ENCODE measurements around the gene ACBD4.

ACBD4 gene

DNA sequence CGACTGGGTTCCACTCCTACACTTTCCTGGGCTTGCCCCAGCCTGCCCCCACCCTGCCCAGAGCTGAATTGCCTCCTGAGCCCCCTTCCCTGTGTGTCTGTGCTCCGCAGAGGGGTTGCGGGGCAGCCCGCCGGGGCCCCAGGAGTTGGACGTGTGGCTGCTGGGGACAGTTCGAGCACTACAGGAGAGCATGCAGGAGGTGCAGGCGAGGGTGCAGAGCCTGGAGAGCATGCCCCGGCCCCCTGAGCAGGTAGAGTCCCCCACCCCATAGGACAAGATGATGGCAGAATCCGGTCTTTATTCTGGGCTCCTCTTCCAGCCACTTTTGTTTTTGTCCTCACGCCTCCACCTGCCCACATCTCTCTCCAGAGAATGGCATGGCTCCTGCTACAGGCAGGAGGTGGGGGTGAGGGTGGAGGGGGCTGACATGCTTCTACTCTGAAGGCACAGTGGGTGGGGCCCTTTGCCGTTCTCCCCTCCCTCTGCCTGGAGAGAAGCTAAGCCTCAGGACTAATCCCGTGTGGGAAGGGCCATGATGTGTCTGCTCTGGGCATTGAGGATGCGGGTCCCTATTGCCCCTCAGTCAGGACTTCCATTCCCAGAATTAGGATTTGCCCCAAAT is 3.5 kb downstream of the ACBD4 start:
- DNase-seq = no peak

GRCh38 chr17:45139533-45139920 is 4.0 kb downstream of the ACBD4 start:
- no peak for DNase-seq

DNA sequence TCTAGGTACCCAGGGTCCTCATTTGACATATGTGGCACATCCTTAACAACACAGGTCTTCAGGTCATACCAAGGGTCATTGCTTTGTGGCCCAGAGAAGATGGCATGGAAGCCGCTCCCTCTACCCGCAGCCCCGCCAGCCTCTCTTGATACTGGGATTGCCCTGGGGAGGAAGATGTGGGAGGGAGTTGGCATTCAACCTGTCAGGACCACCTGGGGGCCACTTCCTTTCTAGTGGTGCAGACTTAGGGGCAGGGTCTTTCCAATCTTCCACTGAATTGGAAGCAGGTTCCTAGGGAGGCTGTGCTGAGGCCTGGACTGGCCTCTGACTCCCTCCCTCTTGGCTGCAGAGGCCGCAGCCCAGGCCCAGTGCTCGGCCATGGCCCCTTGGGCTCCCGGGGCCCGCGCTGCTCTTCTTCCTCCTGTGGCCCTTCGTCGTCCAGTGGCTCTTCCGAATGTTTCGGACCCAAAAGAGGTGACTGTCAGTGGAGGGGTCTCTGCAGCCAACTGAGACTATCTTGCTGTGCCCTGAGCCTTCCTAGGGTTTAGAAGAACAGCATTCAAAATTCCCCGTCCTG is 7.7 kb downstream of the ACBD4 start:
- DNase-seq = no peak

DNA sequence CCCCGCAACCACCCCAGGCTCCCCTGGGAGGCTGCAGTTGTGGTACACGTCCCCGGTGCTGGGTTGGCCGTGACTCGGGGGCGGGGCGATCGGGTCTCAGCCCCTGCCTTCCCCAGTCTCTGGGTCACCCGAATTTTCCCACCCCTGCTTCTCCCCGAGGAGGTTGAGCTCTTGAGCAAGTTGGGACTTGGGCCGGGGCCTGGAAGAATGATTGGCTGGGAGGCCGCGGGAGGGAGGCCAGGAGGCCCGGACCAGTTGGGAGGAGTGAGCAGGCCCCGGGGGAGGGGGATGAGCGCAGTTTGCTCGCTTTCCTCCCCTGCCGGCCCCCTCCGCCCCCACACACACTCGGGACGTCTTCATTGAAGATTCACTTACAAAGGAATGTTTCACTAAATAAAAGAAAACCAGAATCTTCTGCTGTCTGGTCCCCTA is 8.3 kb downstream of the ACBD4 start:
- no peak for DNase-seq

GRCh38 chr17:45144199-45145034 is 8.9 kb downstream of the ACBD4 start:
- no peak for DNase-seq

DNA sequence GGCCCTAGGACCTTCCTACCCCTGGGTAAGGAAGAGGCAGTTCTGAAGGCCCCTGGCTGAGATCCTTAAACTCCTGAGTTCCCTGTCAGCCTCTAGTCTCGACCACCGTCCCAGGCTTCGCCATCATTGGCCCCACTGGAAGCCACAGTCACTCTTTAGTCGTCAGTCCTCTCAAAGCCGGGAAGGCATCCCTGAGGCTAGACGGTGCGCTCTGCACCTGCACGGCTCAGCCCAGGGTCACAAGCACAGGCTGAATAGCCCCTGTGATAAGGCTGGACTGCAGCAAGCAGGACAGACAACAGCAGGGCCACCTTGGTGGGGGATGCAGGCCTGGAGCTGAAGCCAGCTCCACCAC is 9.5 kb downstream of the ACBD4 start:
- DNase-seq = no peak

DNA sequence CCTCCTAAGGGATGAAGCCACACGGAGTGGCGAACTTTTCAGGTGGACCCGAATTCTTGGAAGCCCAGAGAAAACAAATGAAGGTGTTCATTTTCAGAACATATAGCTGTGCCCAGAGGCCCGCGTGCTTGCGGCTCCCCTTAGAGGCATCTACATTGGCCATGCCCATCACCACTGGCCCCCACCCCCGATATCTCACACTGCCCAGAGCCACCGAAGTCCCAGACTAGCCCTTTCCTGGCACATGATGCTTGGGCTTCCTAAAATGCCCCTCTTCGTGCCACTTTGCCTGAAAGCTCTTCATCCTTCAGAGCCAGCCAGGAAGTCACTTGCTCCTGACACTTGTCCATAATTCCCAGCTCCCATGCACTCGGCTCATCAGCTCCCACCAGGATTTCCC is 10.7 kb downstream of the ACBD4 start:
- no peak for DNase-seq

GRCh38 chr17:45146592-45146889 is 11.1 kb downstream of the ACBD4 start:
- DNase-seq = no peak

DNA sequence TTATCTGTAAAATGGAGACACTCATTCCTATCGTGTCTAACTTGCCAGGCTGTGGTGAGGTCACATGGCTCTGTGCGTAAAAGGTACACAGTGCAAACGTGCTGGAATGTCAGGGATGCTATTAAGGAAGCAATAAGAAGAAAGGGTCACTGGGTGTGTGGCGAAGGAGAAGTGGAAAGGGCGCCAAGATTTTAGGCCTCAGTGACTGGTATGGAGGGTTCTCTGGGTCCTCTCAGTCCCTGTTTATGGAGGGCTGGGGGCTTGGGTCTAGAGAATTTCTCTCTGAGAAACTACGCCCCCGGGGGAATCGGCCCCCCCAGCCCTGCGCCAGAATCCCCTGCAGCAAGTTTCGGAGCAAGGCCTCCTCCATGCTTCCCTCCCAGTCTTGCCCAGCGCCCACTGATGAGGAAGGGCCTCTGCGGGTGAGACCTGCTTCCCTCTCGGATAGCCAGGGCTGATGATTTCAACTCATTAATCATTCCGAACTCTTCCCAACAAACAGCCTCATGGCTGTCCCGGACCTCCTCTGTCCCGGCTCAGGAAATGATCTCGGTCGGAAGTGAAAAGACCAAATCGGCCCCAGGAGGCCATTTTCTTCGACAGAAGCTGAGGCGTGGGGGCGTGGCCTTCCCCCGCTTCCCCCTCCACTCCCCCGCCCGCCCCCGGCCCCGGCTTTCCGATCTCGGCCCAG is 11.5 kb downstream of the ACBD4 start:
- DNase-seq = no peak

DNA sequence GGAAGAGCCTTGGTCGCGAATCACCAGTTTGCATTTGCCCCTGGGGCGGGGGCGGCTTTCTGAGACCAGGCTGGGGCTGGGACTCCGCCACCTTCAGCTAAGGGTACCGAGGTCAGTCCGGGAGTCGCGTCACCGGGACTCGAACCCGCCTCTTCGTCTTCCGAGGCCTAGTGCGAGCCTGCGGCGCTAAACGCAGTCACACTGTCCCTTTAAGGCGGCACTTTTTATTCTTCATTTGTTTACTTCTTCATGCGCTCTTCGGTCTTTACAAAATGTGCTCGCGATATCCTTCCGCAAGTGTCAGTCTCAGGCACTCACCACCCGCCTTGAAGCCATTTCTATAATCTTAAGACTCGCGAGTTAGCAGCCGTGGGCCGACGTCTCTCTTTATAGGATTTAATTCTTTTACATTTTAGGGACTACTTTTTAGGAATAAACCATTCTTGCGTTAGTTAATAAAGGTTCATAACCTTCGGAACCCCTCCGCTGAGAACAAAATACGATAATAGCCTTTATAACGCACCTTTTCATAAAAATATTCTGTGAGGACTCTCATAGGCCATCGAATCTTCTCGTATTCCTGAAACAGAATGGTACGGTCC is 12.2 kb downstream of the ACBD4 start:
- DNase-seq = peak; percentile 90

DNA sequence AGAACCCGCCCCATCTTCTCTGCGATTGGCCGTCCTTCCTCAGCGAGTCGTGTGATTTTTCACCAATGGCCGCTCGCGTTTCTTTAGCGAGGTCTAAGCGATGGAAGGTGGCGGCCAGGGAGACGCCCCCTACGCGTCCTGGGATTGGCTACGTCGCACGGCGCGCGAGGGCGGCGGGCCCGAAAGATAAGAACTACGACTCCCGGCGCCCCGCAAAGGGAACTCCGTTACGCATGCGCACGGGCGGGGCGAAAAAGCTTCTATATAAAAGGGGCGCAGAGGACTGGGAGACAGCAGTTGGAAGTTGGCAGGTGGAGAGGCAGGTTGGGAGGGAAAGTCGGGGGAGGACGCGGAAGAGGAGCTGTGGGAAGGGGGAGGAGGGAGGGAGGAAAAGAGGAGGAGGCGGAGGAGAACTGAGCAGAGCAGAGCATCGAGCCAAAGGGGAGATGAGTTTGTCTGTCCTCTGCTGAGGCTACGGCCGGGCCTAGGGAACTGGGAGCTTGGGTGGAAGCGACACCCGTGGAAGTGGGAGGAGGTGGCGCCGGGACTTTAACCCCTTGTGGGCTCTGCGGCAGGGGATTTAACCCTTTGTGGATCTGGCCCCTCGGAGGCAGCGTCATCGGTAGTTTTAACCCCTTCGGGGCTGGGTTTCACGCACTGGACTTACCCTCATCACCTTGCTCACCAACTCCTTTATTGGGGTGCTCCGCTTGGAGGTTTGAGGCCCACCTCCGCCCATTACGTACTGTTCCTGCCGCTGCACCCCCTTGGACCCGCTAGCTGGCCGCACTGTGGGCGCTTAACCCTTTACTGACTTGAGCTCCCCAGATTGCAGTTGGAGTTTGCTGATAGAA is 12.9 kb downstream of the ACBD4 start, which contains the start of gene HEXIM1:
Gene HEXIM1, plus strand, starts transcription at position 293 of the 854 bp plus-strand sequence. CDS start 716 bp downstream, outside the sequence.
- peak; percentile 96 for DNase-seq

- peak; percentile 17 for DNase-seq
These were observed 13.7 kb downstream of the ACBD4 start for GRCh38 chr17:45149037-45149668.

DNA sequence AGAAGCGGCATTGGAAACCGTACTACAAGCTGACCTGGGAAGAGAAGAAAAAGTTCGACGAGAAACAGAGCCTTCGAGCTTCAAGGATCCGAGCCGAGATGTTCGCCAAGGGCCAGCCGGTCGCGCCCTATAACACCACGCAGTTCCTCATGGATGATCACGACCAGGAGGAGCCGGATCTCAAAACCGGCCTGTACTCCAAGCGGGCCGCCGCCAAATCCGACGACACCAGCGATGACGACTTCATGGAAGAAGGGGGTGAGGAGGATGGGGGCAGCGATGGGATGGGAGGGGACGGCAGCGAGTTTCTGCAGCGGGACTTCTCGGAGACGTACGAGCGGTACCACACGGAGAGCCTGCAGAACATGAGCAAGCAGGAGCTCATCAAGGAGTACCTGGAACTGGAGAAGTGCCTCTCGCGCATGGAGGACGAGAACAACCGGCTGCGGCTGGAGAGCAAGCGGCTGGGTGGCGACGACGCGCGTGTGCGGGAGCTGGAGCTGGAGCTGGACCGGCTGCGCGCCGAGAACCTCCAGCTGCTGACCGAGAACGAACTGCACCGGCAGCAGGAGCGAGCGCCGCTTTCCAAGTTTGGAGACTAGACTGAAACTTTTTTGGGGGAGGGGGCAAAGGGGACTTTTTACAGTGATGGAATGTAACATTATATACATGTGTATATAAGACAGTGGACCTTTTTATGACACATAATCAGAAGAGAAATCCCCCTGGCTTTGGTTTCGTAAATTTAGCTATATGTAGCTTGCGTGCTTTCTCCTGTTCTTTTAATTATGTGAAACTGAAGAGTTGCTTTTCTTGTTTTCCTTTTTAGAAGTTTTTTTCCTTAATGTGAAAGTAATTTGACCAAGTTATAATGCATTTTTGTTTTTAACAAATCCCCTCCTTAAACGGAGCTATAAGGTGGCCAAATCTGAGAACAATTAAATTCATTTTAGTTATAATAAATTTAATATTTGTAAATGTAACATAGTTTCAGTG is 14.5 kb downstream of the ACBD4 start:
- no peak for DNase-seq

GRCh38 chr17:45150911-45151809 is 15.7 kb downstream of the ACBD4 start:
- DNase-seq = no peak

GRCh38 chr17:45155029-45155428 is 19.5 kb downstream of the ACBD4 start:
- DNase-seq = no peak

GRCh38 chr17:45155483-45155882 is 20.0 kb downstream of the ACBD4 start:
- no peak for DNase-seq

- no peak for DNase-seq
These were observed 20.8 kb downstream of the ACBD4 start for GRCh38 chr17:45156242-45156641.

DNA sequence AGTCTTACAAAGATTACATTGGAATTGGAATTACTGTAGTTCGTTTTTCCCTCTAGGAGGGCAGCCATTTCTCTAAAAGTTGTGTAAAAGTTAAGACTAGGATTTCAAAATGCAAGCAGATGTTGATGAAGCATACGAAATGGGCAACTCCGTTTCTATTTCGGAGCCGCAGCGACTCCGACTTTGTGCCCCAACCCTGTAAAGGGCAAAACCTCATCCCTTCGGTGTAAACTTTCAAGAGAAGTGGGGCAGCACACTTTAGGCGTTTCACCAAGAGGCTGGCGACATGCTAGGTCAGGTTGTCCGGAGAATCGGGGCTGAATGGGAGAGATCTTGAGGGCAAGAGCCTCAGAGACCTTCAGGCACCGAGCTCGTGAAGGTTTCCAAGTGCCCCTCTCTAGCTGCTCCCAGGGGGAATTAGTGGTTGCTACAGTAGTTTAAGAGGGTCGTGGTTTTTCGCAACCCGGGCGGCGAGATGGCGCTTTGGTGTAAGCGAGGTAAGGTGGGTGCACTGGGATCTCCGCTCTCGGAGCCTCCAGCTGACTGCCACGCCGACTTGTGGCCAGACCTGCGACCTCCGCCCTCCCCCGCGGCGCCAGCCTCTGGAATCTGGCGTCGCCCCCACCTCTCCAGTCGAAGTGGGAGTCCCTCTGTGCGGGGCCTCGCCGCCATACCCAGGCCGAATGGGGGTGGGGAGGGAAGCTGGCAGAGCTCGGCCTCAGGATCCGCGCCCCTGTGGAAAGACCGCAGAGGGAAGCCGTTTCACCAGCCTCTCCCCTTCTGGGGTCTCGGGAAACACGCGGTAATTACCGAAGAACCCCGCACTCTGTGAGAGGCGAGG is 25.2 kb downstream of the ACBD4 start:
- DNase-seq = no peak

All from NCI-H1417 treated with DMSO at 0.1 percent for 48 hours (cell line).